Measurements from ENCODE around the gene POC1A. TPM values are rescaled to one million over a fixed set of nuclear protein-coding genes. Genes with fewer than 3 reads are reported as not detected.

The POC1A gene
- total and polyA plus RNA-seq, 10 donors: 1.6 to 4.4 (median 2.9) TPM

GRCh38 chr3:52072020-52072419, 82.2 kb downstream of the POC1A start:
- Histone ChIP-seq H3K27me3 (replicated peaks in 1 of 7) (no peaks in the 10 kb centered on the region), H3K4me1 (peaks cover 0 to 40% (median 24%) of the 10 kb centered on the region in 6 donors), H3K27ac (peak overlapping the region in 6 of 8 donors; percentile 72 to 86 (median 81)), H3K4me3 (no peak overlapping the region), H3K36me3 (peaks cover 0 to 22% (median 0%) of the 10 kb centered on the region in 6 donors), H3K9me3 (no peaks in the 10 kb centered on the region)
- DNase-seq: no peak
- intact Hi-C loops (cut with DNase I; ENCODE audit: low total_unique reads): no loop called here
- WGBS, 5 donors: 66 to 90% (median 82%) methylated on average over 2 to 5 of the region's 5 CpGs
- no peak for TF ChIP-seq POLR2AphosphoS5 (IDR thresholded peaks at IDR 0.05)
- TF ChIP-seq POLR2A (IDR thresholded peaks at IDR 0.05): no peak

GRCh38 chr3:52070724-52071621, 83.2 kb downstream of the POC1A start:
- DNase-seq: no peak
- intact Hi-C loops (cut with DNase I; ENCODE audit: low total_unique reads): no loop called here
- H3K4me3 ChIP-seq: no peak overlapping the region
- TF ChIP-seq CTCF (IDR thresholded peaks at IDR 0.05 in 8 of 11, conservative IDR thresholded peaks at IDR 0.05 in 3 of 11) (peak in 4 of 11 experiments; percentile 9 to 31 (median 20)), POLR2AphosphoS5 (IDR thresholded peaks at IDR 0.05) (peak; percentile 40 to 68 (median 62)), POLR2A (IDR thresholded peaks at IDR 0.05) (no peak)
- peak overlapping the region; percentile 48 to 86 (median 78) for H3K27ac ChIP-seq
- no peaks in the 10 kb centered on the region for H3K9me3 ChIP-seq
- peaks cover 0 to 22% (median 0%) of the 10 kb centered on the region in 6 donors for H3K36me3 ChIP-seq
- peaks cover 0 to 35% (median 22%) of the 10 kb centered on the region in 6 donors for H3K4me1 ChIP-seq
- no peaks in the 10 kb centered on the region for H3K27me3 ChIP-seq (replicated peaks in 1 of 7)
- 41 to 62% (median 48%) methylated on average over 18 to 22 of the region's 22 CpGs for WGBS, 5 donors

- 88 to 98% (median 97%) methylated on average over 2 to 4 of the region's 4 CpGs for WGBS, 5 donors
- intact Hi-C loops (cut with DNase I; ENCODE audit: low total_unique reads): no loop called here
- peaks cover 0 to 44% (median 22%) of the 10 kb centered on the region in 6 donors for H3K4me1 ChIP-seq
- no peak for TF ChIP-seq POLR2A (IDR thresholded peaks at IDR 0.05)
- TF ChIP-seq CTCF (IDR thresholded peaks at IDR 0.05 in 8 of 11, conservative IDR thresholded peaks at IDR 0.05 in 3 of 11): no peak
- TF ChIP-seq POLR2AphosphoS5 (IDR thresholded peaks at IDR 0.05): no peak
- H3K4me3 ChIP-seq: no peak overlapping the region
- no peak for DNase-seq
- no peaks in the 10 kb centered on the region for H3K9me3 ChIP-seq
- H3K27ac ChIP-seq: peak overlapping the region in 6 of 8 donors; percentile 72 to 86 (median 81)
- no peaks in the 10 kb centered on the region for H3K27me3 ChIP-seq (replicated peaks in 1 of 7)
- peaks cover 0 to 15% (median 0%) of the 10 kb centered on the region in 6 donors for H3K36me3 ChIP-seq
These were observed 84.4 kb downstream of the POC1A start for GRCh38 chr3:52069855-52070254.

- no peak overlapping the region for H3K4me3 ChIP-seq
- TF ChIP-seq POLR2AphosphoS5 (IDR thresholded peaks at IDR 0.05): no peak
- TF ChIP-seq POLR2A (IDR thresholded peaks at IDR 0.05): no peak
- TF ChIP-seq CTCF (IDR thresholded peaks at IDR 0.05 in 8 of 11, conservative IDR thresholded peaks at IDR 0.05 in 3 of 11): no peak
- H3K9me3 ChIP-seq: no peaks in the 10 kb centered on the region
- 93 to 99% (median 97%) methylated on average over 4 to 5 of the region's 5 CpGs for WGBS, 5 donors
- H3K4me1 ChIP-seq: peaks cover 0 to 44% (median 22%) of the 10 kb centered on the region in 6 donors
- intact Hi-C loops (cut with DNase I; ENCODE audit: low total_unique reads): no loop called here
- no peak for DNase-seq
- H3K27ac ChIP-seq: peak overlapping the region in 1 of 8 donors; percentile 82
- H3K36me3 ChIP-seq: peaks cover 0 to 8% (median 0%) of the 10 kb centered on the region in 6 donors
- no peaks in the 10 kb centered on the region for H3K27me3 ChIP-seq (replicated peaks in 1 of 7)
These were observed 85.1 kb downstream of the POC1A start for GRCh38 chr3:52069135-52069534.
